ENCODE results near the gene ZNF207.

ZNF207 gene

DNA sequence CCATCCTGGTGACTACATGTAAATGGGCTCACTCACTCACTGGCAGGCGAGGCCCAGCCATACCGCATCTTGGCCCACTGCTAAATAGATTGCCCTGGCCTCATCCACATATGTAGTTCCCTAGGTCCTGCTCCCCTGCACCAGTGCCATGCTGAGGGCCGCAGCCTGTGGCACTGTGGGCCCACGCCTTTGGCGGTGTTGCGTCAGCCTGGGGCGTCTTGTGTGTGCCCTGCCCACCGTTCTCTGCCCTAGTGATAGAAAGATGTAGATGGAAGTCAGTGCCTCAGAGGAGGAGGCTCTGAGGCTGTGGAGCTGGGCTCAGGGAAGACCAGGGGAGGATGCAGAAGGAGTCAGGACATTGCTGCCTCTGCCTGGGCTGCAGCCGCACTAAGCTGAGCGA lies 26.9 kb upstream of the ZNF207 start:
- TF ChIP-seq, protein P1, sequence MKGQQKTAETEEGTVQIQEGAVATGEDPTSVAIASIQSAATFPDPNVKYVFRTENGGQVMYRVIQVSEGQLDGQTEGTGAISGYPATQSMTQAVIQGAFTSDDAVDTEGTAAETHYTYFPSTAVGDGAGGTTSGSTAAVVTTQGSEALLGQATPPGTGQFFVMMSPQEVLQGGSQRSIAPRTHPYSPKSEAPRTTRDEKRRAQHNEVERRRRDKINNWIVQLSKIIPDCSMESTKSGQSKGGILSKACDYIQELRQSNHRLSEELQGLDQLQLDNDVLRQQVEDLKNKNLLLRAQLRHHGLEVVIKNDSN (IDR thresholded peaks at IDR 0.05) = no peak
- TF ChIP-seq, protein P2, sequence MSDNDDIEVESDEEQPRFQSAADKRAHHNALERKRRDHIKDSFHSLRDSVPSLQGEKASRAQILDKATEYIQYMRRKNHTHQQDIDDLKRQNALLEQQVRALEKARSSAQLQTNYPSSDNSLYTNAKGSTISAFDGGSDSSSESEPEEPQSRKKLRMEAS (IDR thresholded peaks at IDR 0.05) = no peak
- no peak for TF ChIP-seq RAD21 (IDR thresholded peaks at IDR 0.05; ENCODE audit: low read depth)
- TF ChIP-seq, protein P3, sequence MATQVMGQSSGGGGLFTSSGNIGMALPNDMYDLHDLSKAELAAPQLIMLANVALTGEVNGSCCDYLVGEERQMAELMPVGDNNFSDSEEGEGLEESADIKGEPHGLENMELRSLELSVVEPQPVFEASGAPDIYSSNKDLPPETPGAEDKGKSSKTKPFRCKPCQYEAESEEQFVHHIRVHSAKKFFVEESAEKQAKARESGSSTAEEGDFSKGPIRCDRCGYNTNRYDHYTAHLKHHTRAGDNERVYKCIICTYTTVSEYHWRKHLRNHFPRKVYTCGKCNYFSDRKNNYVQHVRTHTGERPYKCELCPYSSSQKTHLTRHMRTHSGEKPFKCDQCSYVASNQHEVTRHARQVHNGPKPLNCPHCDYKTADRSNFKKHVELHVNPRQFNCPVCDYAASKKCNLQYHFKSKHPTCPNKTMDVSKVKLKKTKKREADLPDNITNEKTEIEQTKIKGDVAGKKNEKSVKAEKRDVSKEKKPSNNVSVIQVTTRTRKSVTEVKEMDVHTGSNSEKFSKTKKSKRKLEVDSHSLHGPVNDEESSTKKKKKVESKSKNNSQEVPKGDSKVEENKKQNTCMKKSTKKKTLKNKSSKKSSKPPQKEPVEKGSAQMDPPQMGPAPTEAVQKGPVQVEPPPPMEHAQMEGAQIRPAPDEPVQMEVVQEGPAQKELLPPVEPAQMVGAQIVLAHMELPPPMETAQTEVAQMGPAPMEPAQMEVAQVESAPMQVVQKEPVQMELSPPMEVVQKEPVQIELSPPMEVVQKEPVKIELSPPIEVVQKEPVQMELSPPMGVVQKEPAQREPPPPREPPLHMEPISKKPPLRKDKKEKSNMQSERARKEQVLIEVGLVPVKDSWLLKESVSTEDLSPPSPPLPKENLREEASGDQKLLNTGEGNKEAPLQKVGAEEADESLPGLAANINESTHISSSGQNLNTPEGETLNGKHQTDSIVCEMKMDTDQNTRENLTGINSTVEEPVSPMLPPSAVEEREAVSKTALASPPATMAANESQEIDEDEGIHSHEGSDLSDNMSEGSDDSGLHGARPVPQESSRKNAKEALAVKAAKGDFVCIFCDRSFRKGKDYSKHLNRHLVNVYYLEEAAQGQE (IDR thresholded peaks at IDR 0.05; ENCODE audit: low read depth) = no peak
- no peak for TF ChIP-seq EP300 (IDR thresholded peaks at IDR 0.05; ENCODE audit: borderline replicate concordance)
- no peak for TF ChIP-seq EGR1 (IDR thresholded peaks at IDR 0.05)
- no peak for TF ChIP-seq FOXM1 (IDR thresholded peaks at IDR 0.05; ENCODE audit: borderline replicate concordance, low read depth)
- TF ChIP-seq TEAD4 (IDR thresholded peaks at IDR 0.05) = no peak
- TF ChIP-seq YY1 (IDR thresholded peaks at IDR 0.05; ENCODE audit: low read depth) = no peak
- TF ChIP-seq TCF12 (IDR thresholded peaks at IDR 0.05; ENCODE audit: low read depth) = no peak
- TF ChIP-seq CREB1 (IDR thresholded peaks at IDR 0.05; ENCODE audit: low read depth) = no peak
- TF ChIP-seq TAF1 (IDR thresholded peaks at IDR 0.05; ENCODE audit: low read depth) = no peak
- TF ChIP-seq NFIC (IDR thresholded peaks at IDR 0.05) = no peak
- no peak for TF ChIP-seq ZBTB7A (IDR thresholded peaks at IDR 0.05; ENCODE audit: low read depth)
- no peak for TF ChIP-seq CEBPB (IDR thresholded peaks at IDR 0.05)

DNA sequence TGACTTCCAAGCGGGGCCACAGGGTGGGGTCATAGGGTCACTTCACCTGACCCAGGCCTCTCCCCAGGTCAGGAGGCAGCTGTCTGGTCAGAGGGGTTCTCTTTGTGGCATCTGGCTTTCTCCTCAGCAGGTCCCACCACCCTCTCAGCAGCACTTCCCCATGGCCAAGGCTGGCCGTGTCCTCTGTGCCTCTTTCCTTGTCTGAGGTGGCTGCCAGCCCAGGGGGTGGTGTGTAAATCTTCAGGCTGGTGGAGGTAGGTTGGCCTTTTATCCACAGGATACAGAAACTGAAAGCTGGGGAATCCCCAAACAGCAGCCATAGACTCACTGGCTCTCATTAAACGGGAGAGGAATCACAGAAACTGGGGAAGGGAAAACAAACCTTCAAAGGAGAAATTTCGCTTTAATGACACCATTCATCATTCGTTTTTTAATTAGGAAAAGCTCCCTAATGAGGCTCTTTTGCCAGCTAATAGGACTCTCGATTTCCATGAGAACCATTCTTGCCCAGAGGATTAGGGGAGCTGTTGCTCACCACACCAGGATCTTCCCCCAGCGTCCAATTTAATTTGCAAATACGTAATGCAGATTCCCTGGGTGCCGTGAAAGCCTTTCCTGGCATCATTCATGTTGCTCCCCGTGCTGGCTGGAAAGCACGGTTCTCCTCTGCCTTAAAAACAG lies 26.0 kb upstream of the ZNF207 start:
- TF ChIP-seq ZBTB7A (IDR thresholded peaks at IDR 0.05; ENCODE audit: low read depth) = no peak
- TF ChIP-seq TAF1 (IDR thresholded peaks at IDR 0.05; ENCODE audit: low read depth) = no peak
- TF ChIP-seq, protein P1 (IDR thresholded peaks at IDR 0.05) = no peak
- TF ChIP-seq RAD21 (IDR thresholded peaks at IDR 0.05; ENCODE audit: low read depth) = no peak
- TF ChIP-seq TEAD4 (IDR thresholded peaks at IDR 0.05) = no peak
- TF ChIP-seq, protein P3 (IDR thresholded peaks at IDR 0.05; ENCODE audit: low read depth) = no peak
- no peak for TF ChIP-seq EP300 (IDR thresholded peaks at IDR 0.05; ENCODE audit: borderline replicate concordance)
- TF ChIP-seq, protein P2 (IDR thresholded peaks at IDR 0.05) = no peak
- TF ChIP-seq CREB1 (IDR thresholded peaks at IDR 0.05; ENCODE audit: low read depth) = no peak
- no peak for TF ChIP-seq TCF12 (IDR thresholded peaks at IDR 0.05; ENCODE audit: low read depth)
- no peak for TF ChIP-seq EGR1 (IDR thresholded peaks at IDR 0.05)
- TF ChIP-seq NFIC (IDR thresholded peaks at IDR 0.05) = no peak
- no peak for TF ChIP-seq FOXM1 (IDR thresholded peaks at IDR 0.05; ENCODE audit: borderline replicate concordance, low read depth)
- TF ChIP-seq CEBPB (IDR thresholded peaks at IDR 0.05) = no peak
- no peak for TF ChIP-seq YY1 (IDR thresholded peaks at IDR 0.05; ENCODE audit: low read depth)

DNA sequence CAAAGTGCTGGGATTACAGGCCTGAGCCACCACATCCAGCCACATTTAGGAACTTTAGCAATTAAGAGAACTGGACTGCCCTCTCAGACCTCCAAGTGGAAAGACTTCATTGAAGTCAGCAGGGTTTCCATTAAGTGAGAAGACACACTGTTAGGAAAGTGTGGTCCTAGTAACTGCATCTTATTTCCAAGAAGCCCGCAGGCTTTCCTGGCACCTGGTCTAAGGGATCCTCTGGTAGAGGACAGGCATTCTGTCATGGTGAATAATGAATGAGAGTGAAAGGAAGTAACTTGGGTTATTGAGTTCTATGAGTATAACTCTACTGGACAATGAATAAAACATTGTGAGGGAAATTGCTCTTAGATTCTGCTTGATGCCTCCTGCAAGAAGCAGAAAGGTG lies 22.0 kb upstream of the ZNF207 start:
- no peak for TF ChIP-seq TEAD4 (IDR thresholded peaks at IDR 0.05)
- no peak for TF ChIP-seq TAF1 (IDR thresholded peaks at IDR 0.05; ENCODE audit: low read depth)
- TF ChIP-seq RAD21 (IDR thresholded peaks at IDR 0.05; ENCODE audit: low read depth) = no peak
- TF ChIP-seq ZBTB7A (IDR thresholded peaks at IDR 0.05; ENCODE audit: low read depth) = no peak
- TF ChIP-seq EP300 (IDR thresholded peaks at IDR 0.05; ENCODE audit: borderline replicate concordance) = no peak
- TF ChIP-seq CREB1 (IDR thresholded peaks at IDR 0.05; ENCODE audit: low read depth) = no peak
- TF ChIP-seq YY1 (IDR thresholded peaks at IDR 0.05; ENCODE audit: low read depth) = no peak
- TF ChIP-seq, protein P2 (IDR thresholded peaks at IDR 0.05) = no peak
- no peak for TF ChIP-seq NFIC (IDR thresholded peaks at IDR 0.05)
- TF ChIP-seq EGR1 (IDR thresholded peaks at IDR 0.05) = no peak

DNA sequence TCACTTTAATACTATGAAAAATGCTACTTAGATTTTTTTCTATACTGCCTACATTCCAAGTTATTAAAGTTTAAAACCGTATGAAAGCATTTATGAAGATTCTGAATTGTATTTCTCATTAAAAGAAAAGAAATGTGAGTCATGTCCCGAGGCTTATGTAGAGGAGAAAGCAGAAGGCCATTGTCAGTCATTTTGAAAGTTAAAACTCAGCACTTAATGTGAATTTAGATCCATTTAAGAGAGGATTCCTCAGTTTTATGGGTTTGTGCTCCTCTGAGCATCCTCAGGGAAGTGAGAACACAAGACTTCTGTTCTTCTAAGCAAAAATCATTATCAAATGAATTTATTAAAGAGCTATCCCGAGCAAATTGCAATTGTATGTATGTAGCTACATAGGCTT lies 19.8 kb upstream of the ZNF207 start:
- no peak for TF ChIP-seq CEBPB (IDR thresholded peaks at IDR 0.05)
- TF ChIP-seq RAD21 (IDR thresholded peaks at IDR 0.05; ENCODE audit: low read depth) = no peak
- TF ChIP-seq TCF12 (IDR thresholded peaks at IDR 0.05; ENCODE audit: low read depth) = no peak

DNA sequence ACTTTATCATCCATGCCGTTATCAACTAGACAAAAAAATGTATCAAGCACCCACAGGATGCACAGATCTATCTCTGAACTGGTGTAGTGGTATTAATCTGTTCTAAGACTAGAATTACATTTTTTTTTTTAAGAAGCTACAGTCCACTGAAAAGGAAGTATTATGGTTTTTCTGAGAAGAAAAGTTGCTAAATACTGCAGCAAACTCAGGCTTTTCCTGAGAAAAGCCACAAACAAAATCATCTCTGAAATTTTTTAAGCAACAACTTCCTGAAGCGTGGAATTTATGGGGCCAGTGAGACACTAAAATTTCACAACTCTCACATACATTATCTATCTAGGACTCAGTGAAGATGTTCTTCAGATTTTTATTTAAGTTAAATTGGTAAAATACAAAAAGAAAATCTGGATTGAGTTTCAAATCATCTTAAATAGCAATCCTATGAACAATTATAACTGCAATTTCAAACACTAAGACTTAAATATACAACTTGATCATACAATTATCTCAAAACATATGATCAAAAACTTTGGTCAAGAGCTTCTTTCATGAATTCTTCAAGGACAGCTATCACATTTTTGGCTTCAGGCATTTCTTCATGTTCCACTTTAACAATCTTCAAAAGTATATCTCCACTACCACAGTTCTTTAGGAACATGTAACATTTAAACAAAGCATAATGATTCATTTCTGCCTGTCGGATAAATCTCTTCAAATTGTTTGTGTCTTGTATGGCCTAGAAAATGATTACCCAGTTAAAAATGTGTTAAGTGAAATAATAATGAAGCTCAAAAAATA lies 18.5 kb upstream of the ZNF207 start:
- TF ChIP-seq TEAD4 (IDR thresholded peaks at IDR 0.05) (no peak), CEBPB (IDR thresholded peaks at IDR 0.05) (no peak), EP300 (IDR thresholded peaks at IDR 0.05; ENCODE audit: borderline replicate concordance) (no peak), CREB1 (IDR thresholded peaks at IDR 0.05; ENCODE audit: low read depth) (no peak), ZBTB7A (IDR thresholded peaks at IDR 0.05; ENCODE audit: low read depth) (no peak), YY1 (IDR thresholded peaks at IDR 0.05; ENCODE audit: low read depth) (no peak), EGR1 (IDR thresholded peaks at IDR 0.05) (no peak), NFIC (IDR thresholded peaks at IDR 0.05) (no peak), TCF12 (IDR thresholded peaks at IDR 0.05; ENCODE audit: low read depth) (no peak), TAF1 (IDR thresholded peaks at IDR 0.05; ENCODE audit: low read depth) (no peak), FOXM1 (IDR thresholded peaks at IDR 0.05; ENCODE audit: borderline replicate concordance, low read depth) (no peak), RAD21 (IDR thresholded peaks at IDR 0.05; ENCODE audit: low read depth) (no peak)
- TF ChIP-seq, protein P2 (IDR thresholded peaks at IDR 0.05) = no peak
- TF ChIP-seq, protein P3 (IDR thresholded peaks at IDR 0.05; ENCODE audit: low read depth) = no peak
- TF ChIP-seq, protein P1 (IDR thresholded peaks at IDR 0.05) = no peak

Data from Ishikawa (cell line).